Skin epidermis (tissue), 12 donors: ENCODE measurements around the gene BIN2.
A peak's percentile ranks its signal among the peaks of the same experiment; 100 is the strongest.

ENCODE experiments used
- H3K27ac ChIP-seq, 21 experiments: fragments of 200-600 bp; sonication (generic) in 11 of 21; one replicate each; pipeline ENCODE4 v1.5.0; 2020; ENCODE audit warnings: mild to moderate bottlenecking in 3 of 21, inconsistent platforms in 2 of 21, moderate library complexity in 2 of 21
- H3K4me3 ChIP-seq, 7 experiments: fragments of 200-600 bp; sonication (generic) in 2 of 7; one replicate each; pipeline ENCODE4 v1.5.0; 2020; ENCODE audit warnings: inconsistent platforms in 2 of 7, mild to moderate bottlenecking in 2 of 7, moderate library complexity in 1 of 7

The BIN2 gene

DNA sequence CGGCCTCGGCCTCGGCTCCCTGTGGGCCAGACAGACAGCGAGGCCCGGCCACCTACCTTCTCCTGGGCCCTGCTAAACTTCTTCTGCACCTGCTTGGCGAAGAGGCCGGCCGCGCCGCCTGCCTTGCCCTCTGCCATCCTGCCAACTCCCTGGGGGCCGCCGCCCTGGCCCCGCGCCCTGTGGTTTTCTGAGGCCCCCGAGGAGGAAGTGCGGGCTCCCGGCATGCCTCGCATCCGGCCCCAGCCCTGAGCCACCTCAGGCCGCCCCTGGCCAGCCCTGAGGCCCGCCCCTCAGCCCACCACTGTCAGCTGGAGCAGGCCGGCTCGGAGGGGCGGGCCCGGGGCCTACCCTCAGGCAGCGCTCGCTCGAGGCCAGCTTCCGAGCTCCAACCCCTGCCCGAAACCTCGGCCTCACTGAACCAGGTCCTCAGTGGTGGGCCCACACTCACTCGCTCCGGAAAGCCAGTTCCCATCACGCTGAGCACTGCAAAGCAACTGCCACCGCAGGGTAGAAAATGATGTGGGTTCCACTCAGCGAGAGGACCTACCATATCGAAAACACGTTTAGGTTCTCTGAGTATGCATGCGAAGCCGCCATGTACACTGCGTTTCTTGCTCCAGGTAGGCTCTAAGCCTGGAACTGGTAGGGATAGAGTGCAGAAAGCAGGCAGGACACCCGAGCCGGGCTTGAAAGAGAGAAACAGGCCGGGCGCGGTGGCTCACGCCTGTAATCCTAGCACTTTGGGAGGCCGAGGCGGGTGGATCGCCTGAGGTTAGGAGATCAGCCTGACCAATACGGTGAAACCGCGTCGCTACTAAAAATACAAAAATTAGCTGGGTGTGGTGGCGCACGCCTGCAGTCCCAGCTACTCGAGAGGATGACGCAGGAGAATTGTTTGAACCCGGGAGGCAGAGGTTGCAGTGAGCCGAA, at the start of gene BIN2:
Gene BIN2, minus strand, starts transcription at position 209 of the 930 bp plus-strand sequence. Its CDS starts 72 bp downstream, at position 137.
- Histone ChIP-seq H3K4me3 (peak within 1 kb of the TSS; percentile 26 to 45 (median 40)), H3K27ac (peak within 1 kb of the TSS; percentile 51 to 99 (median 87))

DNA sequence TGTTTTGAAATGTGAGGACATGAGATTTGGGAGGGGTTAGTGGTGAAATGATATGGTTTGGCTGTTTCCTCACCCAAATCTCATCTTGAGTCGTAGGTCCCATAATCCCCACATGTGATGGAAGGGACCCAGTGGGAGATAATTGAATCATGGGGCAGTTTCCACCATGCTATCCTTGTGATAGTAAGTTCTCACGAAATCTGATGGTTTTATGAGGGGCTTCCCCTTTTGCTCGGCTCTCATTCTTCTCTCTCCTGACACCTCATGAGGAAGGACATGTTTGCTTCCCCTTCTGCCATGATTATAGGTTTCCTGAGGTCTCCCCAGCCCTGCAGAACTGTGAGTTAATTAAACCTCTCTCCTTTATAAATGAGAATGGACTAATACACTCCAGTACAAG, 49.2 kb upstream of the BIN2 start:
- no peak overlapping the region for H3K27ac ChIP-seq
- no peak overlapping the region for H3K4me3 ChIP-seq

DNA sequence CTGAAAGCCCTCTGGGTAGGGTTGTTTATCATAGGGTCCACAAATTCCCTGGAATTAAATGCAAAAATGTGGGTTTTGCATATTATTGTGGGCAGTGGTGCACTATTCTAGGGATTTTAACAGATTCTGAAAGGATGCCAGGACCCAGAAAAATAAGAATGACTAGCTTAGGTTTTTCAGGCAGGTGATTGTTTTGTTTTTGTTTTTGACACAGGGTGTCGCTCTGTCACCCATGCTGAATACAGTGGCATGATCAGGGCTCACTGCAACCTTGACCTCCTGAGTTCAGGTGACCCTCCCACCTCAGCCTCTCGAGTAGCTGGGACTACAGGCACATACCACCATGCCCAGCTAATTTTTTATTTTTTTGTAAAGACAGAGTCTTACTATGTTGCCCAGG, 48.0 kb upstream of the BIN2 start:
- no peak overlapping the region for H3K4me3 ChIP-seq
- H3K27ac ChIP-seq, result peak overlapping the region in 13 of 21 experiments; percentile 0 to 69 (median 37)

DNA sequence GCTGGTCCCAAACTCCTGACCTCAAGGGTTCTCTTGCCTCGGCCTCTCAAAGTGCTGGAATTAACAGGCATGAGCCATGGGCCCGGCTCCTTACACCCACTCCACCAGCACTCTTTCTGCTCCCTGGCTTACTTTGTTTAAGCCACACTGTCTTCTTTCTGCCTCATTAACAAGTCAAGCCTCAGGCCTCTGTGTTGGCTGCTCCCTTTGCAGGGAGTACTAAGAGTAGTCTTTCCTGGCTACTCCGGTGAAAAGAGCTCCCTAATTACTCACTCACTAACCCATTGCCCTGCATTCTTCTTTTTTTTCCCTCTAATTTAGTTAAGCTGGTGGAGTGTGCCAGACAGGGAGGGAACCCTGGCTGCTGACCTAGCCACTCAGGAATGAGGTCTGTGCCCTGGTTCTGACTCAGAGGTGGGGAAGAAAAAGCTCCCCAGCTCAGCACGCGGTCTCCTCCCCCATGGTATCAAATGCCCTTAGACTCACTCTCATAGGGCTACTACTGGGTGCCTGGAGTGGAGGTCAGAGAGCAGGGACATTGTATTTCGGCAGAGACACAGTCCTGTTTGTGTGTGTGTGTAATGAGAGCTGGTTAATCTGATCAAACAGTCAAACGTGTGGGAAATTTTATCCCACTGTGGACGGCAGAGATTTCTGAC, 47.5 kb upstream of the BIN2 start:
- no peak overlapping the region for H3K4me3 ChIP-seq
- peak overlapping the region in 14 of 21 experiments; percentile 0 to 69 (median 32) for H3K27ac ChIP-seq

DNA sequence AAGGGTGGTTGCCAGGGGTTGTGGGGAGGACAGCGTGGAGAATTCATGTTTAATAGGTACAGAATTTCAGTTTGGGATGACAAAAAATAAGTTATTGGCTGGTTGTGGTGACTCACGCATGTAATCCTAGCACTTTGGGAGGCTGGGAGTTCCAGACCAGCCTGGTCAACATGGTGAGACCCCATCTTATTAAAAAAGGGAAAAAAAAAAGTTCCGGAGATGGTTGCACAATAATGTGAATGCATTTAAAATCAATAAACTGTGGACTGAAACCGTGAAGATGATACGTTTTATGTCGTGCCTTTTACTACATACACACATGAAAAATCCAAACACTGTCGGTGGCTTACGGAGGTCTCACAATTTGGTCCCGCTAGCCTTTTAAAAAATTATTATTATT, 46.7 kb upstream of the BIN2 start:
- Histone ChIP-seq H3K27ac (no peak overlapping the region), H3K4me3 (no peak overlapping the region)

DNA sequence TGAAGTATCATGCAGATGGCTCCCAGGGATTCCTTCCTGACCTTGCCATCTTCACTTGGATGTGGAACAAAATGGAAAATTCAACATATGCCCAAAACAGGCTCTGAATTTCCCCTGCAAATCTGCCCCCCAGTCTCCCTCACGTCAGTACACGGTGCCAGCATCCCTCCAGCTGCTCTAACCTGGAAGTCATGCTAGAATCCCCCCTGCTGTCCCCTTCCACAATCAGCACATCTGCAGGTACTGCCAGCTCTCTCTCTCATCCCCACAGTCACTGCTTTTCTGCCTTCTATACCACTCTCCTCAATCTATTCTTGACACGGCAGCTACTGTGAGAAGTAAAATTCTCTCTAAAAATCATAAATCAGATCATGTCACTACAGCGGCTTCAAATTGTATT, 45.6 kb upstream of the BIN2 start:
- no peak overlapping the region for H3K4me3 ChIP-seq
- H3K27ac ChIP-seq, result peak overlapping the region in 5 of 21 experiments; percentile 2 to 77 (median 52)

DNA sequence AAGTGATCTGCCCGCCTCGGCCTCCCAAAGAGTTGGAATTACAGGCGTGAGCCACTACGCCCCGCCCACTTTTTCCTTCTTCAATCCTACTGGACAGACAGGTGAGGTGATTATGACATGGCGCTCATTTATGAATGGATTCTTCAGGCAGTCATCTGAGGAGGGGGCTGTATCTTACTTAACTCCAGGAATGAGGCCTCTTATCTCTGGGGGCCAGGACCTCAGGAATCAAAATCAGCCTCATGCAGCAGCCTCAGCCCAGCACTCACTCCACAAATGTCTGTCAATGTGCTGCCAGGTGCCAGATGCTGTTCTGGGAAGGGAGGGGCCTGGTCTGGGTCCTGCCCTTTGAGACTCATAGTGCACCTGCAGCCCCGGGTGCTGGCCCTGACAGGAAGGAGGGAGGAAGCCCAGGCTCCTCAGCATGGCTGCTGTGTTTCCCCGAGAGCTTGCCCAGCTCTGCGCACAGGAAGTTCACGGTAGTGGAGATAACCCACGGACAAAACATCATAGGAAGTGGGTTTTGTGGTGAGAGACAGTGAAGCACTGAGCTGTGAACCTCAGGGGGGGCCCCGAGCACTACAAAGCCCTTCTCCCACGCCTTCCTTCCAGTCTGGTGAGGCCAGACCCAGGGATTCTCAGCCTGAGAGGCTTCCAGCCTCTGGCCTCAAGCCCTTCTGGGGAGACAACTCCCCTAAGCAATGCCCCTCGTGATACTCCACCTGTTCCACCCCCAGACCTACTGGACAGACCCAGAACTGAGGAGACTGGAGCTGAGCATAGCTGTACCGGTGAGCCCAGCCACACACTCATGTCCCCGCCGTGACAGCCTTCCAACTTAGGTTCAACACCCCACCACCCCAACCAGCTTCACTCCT, 44.9 kb upstream of the BIN2 start:
- Histone ChIP-seq H3K4me3 (no peak overlapping the region), H3K27ac (peak overlapping the region in 6 of 21 experiments; percentile 29 to 77 (median 50))

DNA sequence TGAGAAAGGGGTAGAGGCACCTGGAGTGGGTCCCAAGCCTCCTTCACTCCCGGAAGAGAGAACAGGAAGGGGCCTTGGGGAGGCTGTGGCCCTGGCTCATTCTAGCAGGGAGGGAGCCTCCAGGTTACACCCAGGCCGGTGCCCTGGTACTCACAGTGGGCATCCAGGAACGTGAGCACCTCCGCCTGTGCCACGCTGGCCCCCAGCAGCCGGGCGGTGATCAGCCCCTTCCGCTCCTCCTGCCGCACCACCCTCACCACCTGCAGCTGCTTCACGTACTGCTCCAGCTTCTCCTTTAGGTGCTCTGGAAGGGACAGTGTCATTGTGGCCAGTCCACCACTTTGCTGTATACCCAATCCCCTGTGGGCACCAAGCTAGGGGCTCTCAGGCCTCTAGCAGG, 41.3 kb upstream of the BIN2 start:
- Histone ChIP-seq H3K27ac (no peak overlapping the region), H3K4me3 (no peak overlapping the region)

DNA sequence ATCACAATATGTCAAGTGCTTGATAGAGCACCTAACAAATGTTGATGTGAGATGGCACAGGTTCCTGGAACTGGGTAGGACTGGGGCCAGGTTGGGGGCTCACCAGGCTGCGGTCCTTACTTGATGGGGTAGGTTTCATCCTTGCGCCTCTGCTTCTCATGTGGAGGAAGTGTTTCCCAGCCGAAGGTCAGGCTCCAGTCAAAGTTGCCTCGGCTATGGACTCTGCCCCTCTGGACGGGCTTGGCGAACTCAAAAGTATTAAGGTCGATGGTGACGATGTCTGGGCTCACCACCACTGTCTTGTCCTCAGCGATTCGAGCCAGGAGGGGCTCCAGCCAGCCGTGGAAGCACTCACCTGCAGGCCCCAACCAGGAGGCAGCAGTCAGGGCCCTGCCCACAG, 40.0 kb upstream of the BIN2 start:
- H3K27ac ChIP-seq, result no peak overlapping the region

DNA sequence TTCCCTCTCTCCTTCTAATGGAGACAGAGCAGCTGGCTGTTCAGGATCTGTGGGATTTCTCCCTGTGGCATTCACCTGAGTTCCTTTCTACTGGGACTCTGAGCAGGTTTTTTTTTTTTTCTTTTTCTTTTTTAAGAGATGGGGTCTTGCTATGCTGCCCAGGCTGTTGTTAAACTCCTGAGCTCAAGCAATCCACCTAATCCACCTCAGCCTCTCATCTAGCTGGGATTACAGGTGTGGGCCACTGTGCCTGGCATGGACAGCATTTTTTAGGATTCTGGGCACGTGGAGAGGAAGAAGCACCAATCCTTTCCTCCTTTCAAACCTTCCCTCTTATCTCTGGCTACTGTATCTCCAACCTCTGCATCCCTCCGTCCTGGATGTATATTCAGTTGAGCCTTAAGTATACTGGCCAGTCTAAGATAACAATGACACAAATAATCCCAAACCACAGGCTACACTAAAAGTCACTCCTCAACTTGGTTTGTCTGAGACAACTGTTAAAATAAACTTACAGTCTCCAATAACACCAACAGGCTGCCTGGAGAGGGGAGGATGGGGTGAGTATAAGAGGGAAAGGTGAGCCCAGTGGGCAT, 38.9 kb upstream of the BIN2 start:
- H3K27ac ChIP-seq, result no peak overlapping the region
- no peak overlapping the region for H3K4me3 ChIP-seq

More for the DNA sequence above, 40.0 kb upstream of the BIN2 start:
- no peak overlapping the region for H3K4me3 ChIP-seq

DNA sequence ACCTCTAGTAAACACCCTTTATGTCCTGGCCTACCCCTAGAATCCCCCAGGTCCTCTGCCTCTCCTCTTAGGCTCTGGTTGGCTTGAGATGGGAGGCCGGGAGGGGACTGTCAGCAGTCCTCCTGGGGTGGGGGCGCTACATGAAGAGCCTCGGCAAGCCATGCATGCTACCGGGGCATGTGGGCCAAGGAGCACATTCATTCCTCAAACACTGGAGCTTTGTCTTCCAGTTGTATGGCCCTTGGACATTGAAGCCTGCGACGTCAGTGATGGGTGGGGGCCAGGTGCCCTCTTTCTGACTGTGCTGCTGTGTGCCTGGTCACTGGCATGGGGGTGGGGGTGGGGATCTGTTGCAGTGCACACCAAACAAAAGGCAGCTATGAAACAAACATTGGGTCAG, 38.3 kb upstream of the BIN2 start:
- no peak overlapping the region for H3K27ac ChIP-seq
- no peak overlapping the region for H3K4me3 ChIP-seq

DNA sequence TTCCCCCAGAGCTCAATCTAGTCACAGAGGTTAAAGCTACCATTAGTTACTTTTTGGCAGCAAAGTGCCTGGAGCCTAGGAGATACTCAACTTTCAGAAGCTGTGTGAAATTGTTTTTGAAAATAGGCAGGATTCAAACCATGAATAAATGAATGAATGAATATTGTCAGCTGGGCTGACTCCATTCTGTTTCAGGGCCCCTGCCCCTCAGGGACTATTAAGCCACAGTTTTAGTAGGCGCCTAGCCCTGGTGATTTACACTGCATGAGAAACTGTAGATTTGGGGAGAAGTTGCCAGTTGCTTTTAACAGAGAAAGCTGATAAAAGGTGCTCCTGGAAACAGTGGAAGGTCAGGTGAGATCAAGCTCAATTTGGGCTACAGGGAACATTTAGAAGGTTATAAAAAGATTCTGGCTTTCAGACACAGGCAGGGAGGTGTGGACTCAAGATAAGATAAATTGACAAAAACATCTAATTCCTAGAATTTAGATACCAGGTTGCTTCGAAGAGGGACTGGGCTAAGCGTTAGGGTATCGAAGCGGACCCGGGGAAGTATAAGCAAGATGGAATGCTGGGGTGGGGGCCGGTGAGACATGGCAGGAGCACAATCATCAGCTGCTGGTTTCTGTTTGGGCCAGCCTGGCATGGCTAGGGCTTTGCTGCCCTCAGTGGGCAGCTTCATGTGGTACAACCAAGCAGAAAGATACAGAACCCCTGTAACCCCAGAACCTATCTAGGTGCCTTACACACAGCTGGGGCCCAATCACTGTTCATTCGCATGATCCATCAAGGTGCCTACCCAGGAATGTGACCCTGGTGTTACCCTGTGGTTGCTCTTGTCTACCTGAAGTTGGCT, 37.4 kb upstream of the BIN2 start:
- no peak overlapping the region for H3K27ac ChIP-seq
- H3K4me3 ChIP-seq, result no peak overlapping the region

DNA sequence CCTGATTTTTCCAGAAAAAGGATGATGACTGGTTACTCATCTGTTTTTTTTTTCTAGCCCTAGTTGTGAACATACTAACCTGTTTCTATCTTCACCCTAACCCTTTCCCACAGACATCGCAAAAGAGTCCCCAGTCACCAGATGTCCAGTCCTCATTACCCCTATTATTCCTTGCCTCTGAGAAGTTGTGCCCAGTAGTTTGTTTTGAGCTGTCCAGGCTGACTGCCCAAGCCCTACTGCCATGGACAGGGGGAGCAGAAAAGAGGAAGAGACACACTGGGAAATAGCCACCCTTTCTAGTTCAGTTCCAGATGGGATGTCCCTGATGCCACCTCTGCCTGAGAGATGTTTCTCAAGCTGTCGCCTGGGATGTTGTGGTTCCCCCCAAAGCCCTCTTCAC, 36.3 kb upstream of the BIN2 start:
- H3K4me3 ChIP-seq, result no peak overlapping the region

DNA sequence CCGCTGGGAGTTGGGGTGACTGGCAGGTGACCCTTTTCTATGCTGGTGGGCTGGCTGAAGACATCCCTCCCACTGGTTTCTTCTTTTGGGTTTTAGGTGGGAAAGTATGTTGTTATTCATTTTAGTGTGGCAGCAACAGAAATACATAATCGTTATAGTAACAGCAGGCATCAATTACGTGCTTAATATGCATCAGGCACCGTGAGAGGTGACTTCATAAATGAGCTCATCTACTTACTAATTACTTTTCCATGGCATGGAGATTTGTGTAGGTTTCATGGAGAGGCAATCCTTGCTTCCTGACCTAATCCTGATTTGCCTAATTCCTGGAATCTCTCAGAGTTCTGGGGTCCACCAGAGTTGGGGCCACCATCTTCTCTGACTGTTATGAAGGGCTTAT, 35.9 kb upstream of the BIN2 start:
- no peak overlapping the region for H3K4me3 ChIP-seq
- no peak overlapping the region for H3K27ac ChIP-seq

More for the DNA sequence above, 36.3 kb upstream of the BIN2 start:
- H3K27ac ChIP-seq, result no peak overlapping the region

DNA sequence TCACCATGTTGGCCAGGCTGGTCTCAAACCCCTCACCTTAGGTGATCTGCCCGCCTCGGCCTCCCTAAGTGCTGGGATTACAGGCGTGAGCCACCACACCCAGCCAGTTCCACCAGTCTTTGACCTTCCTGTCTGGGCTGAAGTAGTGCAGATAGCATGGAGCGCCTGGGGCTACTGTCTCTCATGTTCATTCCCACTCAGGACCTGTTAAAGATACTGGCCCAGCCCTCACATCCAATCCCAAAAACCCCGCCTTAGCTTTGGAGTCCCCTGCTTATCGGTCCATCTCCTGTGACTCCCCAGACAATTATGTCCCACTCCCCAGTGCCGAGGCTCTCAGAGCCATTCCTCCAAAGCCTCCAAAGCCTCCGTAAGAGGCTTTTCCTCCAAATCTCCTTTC, 34.5 kb upstream of the BIN2 start:
- H3K27ac ChIP-seq, result no peak overlapping the region

DNA sequence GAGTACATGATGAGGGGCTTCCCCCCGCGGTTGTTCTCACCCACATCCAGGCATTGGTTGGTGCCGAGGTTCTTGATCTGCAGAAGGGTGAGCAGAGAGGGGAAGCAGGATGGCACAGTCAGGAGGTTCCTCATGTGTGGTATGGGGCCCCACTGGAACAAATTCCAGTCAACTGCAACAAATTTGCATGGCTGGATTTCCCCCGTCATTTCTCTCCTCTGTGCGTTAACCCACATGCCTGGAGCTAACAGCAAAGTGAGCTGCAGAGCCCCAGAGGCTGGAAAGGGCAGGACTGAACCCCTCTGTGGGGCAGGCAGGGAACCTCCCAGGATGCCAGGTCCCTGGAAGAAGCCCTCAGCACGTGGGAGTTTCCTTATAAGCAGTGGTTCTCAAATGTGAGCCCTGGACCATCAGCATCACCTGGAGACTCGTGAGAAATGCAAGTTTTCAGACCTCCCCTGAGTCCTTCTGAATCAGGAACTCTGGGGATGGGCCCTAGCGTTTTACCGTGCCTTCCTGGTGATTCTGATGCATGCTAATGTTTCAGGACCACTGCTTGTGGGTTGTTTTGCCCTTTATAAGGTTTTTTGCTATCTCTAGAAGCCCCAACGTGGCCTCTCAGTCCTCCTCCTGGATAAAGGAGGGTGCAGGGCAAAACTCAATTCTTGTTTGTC, 33.5 kb upstream of the BIN2 start:
- H3K4me3 ChIP-seq, result no peak overlapping the region
- H3K27ac ChIP-seq, result no peak overlapping the region

More for the DNA sequence above, 34.5 kb upstream of the BIN2 start:
- H3K4me3 ChIP-seq, result no peak overlapping the region

DNA sequence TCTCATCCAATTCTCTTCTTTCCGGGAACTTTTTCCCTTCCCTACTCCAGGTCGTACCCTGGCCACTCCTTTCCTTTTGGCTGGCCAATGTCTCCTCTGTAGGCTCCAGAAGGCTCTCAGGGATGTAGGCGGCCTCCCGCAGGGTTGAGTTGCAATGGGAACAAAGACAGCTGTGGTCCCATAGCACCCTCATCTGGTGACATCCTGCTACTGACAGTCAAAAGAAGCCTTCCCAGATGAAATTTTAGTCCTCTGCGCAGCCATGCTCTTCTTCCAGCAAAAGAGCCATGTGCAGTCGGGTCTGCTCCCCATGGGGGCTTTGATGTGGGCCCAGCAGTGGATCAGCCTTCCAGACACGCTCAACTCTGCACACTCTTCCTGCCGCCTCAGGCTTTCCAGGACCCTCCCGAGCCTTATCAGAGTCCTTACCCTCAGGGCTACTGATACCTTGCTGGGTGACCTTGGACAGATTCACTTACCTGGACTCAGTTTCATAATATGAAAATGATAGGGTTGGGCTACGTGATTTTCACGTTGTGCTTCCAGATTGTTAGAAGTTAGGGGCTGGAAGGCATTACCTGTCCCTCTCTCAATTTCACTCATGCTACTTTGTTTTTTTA, 28.0 kb upstream of the BIN2 start:
- H3K4me3 ChIP-seq, result no peak overlapping the region
- H3K27ac ChIP-seq, result no peak overlapping the region

DNA sequence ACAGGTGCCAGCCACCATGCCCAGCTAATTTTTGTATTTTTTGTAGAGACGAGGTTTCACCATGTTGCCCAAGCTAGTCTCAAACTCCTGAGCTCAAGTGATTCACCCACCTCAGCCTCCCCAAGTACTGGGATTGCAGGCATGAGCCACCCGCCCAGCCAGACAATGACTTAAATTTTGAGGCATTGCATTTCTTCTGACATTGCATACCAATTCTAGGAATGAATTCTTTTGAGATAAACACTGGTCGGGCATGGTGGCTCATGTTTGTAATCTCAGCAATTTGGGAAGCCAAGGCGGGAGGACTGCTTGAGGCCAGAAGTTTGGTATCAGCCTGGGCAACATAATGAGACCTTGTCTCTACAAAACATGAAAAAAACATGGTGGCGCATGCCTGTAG, 25.1 kb upstream of the BIN2 start:
- H3K27ac ChIP-seq, result no peak overlapping the region
- H3K4me3 ChIP-seq, result no peak overlapping the region
